Gastroesophageal sphincter (tissue), 3 donors: ENCODE results near the gene SLC1A3.

Source experiments
- POLR2A ChIP-seq, 2 donors: fragments of 450-650 bp; IDR thresholded peaks; one replicate each; pipeline ENCODE4 v1.6.1; 2017; ENCODE audit warnings: antibody characterized with exemption in 2 of 2, mild to moderate bottlenecking in 2 of 2, moderate library complexity in 1 of 2
- TF ChIP-seq, protein P1 (sequence below), 4 experiments: fragments of 200-600 bp in 2 of 4; fragments of 450-650 bp in 2 of 4; sonication (generic) in 1 of 4; IDR thresholded peaks; one replicate each; pipeline ENCODE4 v1.5.1; 2017 to 2019; ENCODE audit warnings: antibody characterized with exemption in 4 of 4, mild to moderate bottlenecking in 2 of 4, moderate library complexity in 2 of 4

GRCh38 chr5:36698031-36698430, 91.6 kb downstream of the SLC1A3 start:
- TF ChIP-seq, protein P1, sequence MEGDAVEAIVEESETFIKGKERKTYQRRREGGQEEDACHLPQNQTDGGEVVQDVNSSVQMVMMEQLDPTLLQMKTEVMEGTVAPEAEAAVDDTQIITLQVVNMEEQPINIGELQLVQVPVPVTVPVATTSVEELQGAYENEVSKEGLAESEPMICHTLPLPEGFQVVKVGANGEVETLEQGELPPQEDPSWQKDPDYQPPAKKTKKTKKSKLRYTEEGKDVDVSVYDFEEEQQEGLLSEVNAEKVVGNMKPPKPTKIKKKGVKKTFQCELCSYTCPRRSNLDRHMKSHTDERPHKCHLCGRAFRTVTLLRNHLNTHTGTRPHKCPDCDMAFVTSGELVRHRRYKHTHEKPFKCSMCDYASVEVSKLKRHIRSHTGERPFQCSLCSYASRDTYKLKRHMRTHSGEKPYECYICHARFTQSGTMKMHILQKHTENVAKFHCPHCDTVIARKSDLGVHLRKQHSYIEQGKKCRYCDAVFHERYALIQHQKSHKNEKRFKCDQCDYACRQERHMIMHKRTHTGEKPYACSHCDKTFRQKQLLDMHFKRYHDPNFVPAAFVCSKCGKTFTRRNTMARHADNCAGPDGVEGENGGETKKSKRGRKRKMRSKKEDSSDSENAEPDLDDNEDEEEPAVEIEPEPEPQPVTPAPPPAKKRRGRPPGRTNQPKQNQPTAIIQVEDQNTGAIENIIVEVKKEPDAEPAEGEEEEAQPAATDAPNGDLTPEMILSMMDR (IDR thresholded peaks at IDR 0.05): no peak
- no peak for TF ChIP-seq POLR2A (IDR thresholded peaks at IDR 0.05)
